Esophagus squamous epithelium (tissue), 5 donors: ENCODE data around the gene CNTNAP2. TPM values are rescaled to one million over a fixed set of nuclear protein-coding genes. Genes with fewer than 3 reads are reported as not detected.

ENCODE experiments used
- DNase-seq: peaks from one replicate; lab custom pipeline; 2025; lab: John Stamatoyannopoulos, UW
- H3K27ac ChIP-seq, 4 donors: fragments of 200-600 bp; sonication (generic); one replicate each; pipeline ENCODE4 v1.5.1; 2016 to 2019; ENCODE audit warnings: mild to moderate bottlenecking in 1 of 4
- H3K27me3 ChIP-seq, 4 donors: fragments of 200-600 bp; sonication (generic); 1 replicate in 3 of 4; 2 replicates in 1 of 4; pipeline versions ENCODE4 v1.5.1 to v1.6.0; 2017 to 2021; ENCODE audit warnings: antibody characterized with exemption in 1 of 4
- H3K36me3 ChIP-seq, 3 donors: fragments of 200-600 bp; sonication (generic); one replicate each; pipeline ENCODE4 v1.5.1; 2016 to 2019
- H3K4me1 ChIP-seq, 3 donors: fragments of 200-600 bp; sonication (generic); one replicate each; pipeline ENCODE4 v1.5.1; 2017 to 2019
- H3K4me3 ChIP-seq, 4 donors: fragments of 200-600 bp; sonication (generic); 1 replicate in 3 of 4; 2 replicates in 1 of 4; pipeline ENCODE4 v1.5.1; 2016 to 2019; ENCODE audit warnings: mild to moderate bottlenecking in 2 of 4, moderate library complexity in 1 of 4
- H3K9me3 ChIP-seq, 3 donors: fragments of 200-600 bp; sonication (generic); one replicate each; pipeline ENCODE4 v1.5.1; 2016 to 2019
- POLR2A ChIP-seq, 4 donors: fragments of 450-650 bp; IDR thresholded peaks; one replicate each; pipeline ENCODE4 v1.6.1; 2017; ENCODE audit warnings: antibody characterized with exemption in 4 of 4, mild to moderate bottlenecking in 4 of 4, moderate library complexity in 3 of 4
- WGBS, 2 donors: methylation state at CpG; one replicate each; pipeline ENCODE4 v1.1.5; 2018; 5-methylcytosine and 5-hydroxymethylcytosine counted together
- intact Hi-C: fragments of 100-400 bp; cut with DNase I; formaldehyde crosslinking; loops from one replicate; pipeline ENCODE4 v1.15.0; 2022
- total RNA-seq, 4 donors: library from RNA; depleted of rRNA; stranded (reverse); fragments of >200 nt; gene quantifications; one replicate each; pipeline ENCODE4 v1.1.0, GENCODE V29; 2016
- TF ChIP-seq, protein P1 (sequence below), 6 experiments: fragments of 450-650 bp in 4 of 6; fragments of 200-600 bp in 2 of 6; sonication (generic) in 2 of 6; IDR thresholded peaks; one replicate each; pipeline ENCODE4 v1.5.1; 2016 to 2019; ENCODE audit warnings: antibody characterized with exemption in 6 of 6, mild to moderate bottlenecking in 4 of 6, moderate library complexity in 4 of 6
- donor health status: DM: yes; HTN: yes; CAD: no.

Gene CNTNAP2
- total RNA-seq, 4 donors from 2014 or later = 0.95 to 2.3 (median 1.2) TPM

- intact Hi-C loops = no loop called here
- Histone ChIP-seq H3K4me1 (no peaks in the 10 kb centered on the region), H3K27ac (no peak overlapping the region), H3K36me3 (no peaks in the 10 kb centered on the region), H3K27me3 (no peaks in the 10 kb centered on the region), H3K4me3 (no peak overlapping the region), H3K9me3 (no peaks in the 10 kb centered on the region)
- WGBS, 2 donors = 61 to 73% methylated on average over 3 of the region's 3 CpGs
- DNase-seq = no peak
- TF ChIP-seq, protein P1, sequence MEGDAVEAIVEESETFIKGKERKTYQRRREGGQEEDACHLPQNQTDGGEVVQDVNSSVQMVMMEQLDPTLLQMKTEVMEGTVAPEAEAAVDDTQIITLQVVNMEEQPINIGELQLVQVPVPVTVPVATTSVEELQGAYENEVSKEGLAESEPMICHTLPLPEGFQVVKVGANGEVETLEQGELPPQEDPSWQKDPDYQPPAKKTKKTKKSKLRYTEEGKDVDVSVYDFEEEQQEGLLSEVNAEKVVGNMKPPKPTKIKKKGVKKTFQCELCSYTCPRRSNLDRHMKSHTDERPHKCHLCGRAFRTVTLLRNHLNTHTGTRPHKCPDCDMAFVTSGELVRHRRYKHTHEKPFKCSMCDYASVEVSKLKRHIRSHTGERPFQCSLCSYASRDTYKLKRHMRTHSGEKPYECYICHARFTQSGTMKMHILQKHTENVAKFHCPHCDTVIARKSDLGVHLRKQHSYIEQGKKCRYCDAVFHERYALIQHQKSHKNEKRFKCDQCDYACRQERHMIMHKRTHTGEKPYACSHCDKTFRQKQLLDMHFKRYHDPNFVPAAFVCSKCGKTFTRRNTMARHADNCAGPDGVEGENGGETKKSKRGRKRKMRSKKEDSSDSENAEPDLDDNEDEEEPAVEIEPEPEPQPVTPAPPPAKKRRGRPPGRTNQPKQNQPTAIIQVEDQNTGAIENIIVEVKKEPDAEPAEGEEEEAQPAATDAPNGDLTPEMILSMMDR (IDR thresholded peaks at IDR 0.05) = no peak
- TF ChIP-seq POLR2A (IDR thresholded peaks at IDR 0.05) = no peak
Measured at GRCh38 chr7:146645383-146645976, 528.9 kb downstream of the CNTNAP2 start.

- TF ChIP-seq, protein P1 (IDR thresholded peaks at IDR 0.05) = no peak
- TF ChIP-seq POLR2A (IDR thresholded peaks at IDR 0.05) = no peak
- H3K36me3 ChIP-seq = no peaks in the 10 kb centered on the region
Measured at GRCh38 chr7:146647445-146647844, 530.8 kb downstream of the CNTNAP2 start.

GRCh38 chr7:146652176-146652575 lies 535.6 kb downstream of the CNTNAP2 start:
- Histone ChIP-seq H3K27ac (no peak overlapping the region), H3K4me1 (no peaks in the 10 kb centered on the region), H3K27me3 (no peaks in the 10 kb centered on the region), H3K36me3 (no peaks in the 10 kb centered on the region), H3K9me3 (no peaks in the 10 kb centered on the region), H3K4me3 (no peak overlapping the region)
- TF ChIP-seq, protein P1 (IDR thresholded peaks at IDR 0.05) = no peak
- TF ChIP-seq POLR2A (IDR thresholded peaks at IDR 0.05) = no peak
- intact Hi-C loops = no loop called here
- no peak for DNase-seq
- 27 to 46% methylated on average over 2 of the region's 2 CpGs for WGBS, 2 donors

More at GRCh38 chr7:146647445-146647844, 530.8 kb downstream of the CNTNAP2 start:
- intact Hi-C loops = no loop called here
- H3K4me1 ChIP-seq = no peaks in the 10 kb centered on the region
- H3K27ac ChIP-seq = no peak overlapping the region
- WGBS, 2 donors = 30 to 46% methylated on average over 2 of the region's 2 CpGs
- H3K4me3 ChIP-seq = no peak overlapping the region
- DNase-seq = no peak
- H3K9me3 ChIP-seq = no peaks in the 10 kb centered on the region
- H3K27me3 ChIP-seq = no peaks in the 10 kb centered on the region

- no peak for DNase-seq
- no peak overlapping the region for H3K4me3 ChIP-seq
- intact Hi-C loops = no loop called here
- WGBS, 2 donors = 51 to 65% methylated on average over 5 of the region's 5 CpGs
- TF ChIP-seq POLR2A (IDR thresholded peaks at IDR 0.05) = no peak
- TF ChIP-seq, protein P1 (IDR thresholded peaks at IDR 0.05) = no peak
- no peaks in the 10 kb centered on the region for H3K36me3 ChIP-seq
- H3K4me1 ChIP-seq = no peaks in the 10 kb centered on the region
- H3K27ac ChIP-seq = no peak overlapping the region
- H3K9me3 ChIP-seq = no peaks in the 10 kb centered on the region
- no peaks in the 10 kb centered on the region for H3K27me3 ChIP-seq
Measured at GRCh38 chr7:146654048-146654447, 537.4 kb downstream of the CNTNAP2 start.

- intact Hi-C loops = no loop called here
- no peak for DNase-seq
Measured at GRCh38 chr7:146655928-146656797, 539.6 kb downstream of the CNTNAP2 start.

More at GRCh38 chr7:146655928-146656797, 539.6 kb downstream of the CNTNAP2 start:
- TF ChIP-seq, protein P1 (IDR thresholded peaks at IDR 0.05) = no peak
- Histone ChIP-seq H3K27me3 (no peaks in the 10 kb centered on the region), H3K9me3 (no peaks in the 10 kb centered on the region), H3K4me3 (no peak overlapping the region), H3K27ac (no peak overlapping the region), H3K36me3 (no peaks in the 10 kb centered on the region), H3K4me1 (no peaks in the 10 kb centered on the region)
- WGBS, 2 donors = 10 to 11% methylated on average over 9 of the region's 9 CpGs
